Activated naive CD8-positive, alpha-beta T cell (primary cell): Measurements from ENCODE around the gene TMEM150A.
A peak's percentile ranks its signal among the peaks of the same experiment; 100 is the strongest.
"Not testable (repeated sequence)": the region's sequence is repeated elsewhere in the genome, so short reads cannot be mapped to it uniquely, and the experiment has no call there.

Source experiments
- H3K27ac Mint-ChIP-seq: one replicate; pipeline ENCODE4 v1.8.0; 2021; ENCODE audit warnings: mixed read lengths
- H3K27me3 Mint-ChIP-seq: one replicate; pipeline ENCODE4 v1.8.0; 2021; ENCODE audit warnings: mixed read lengths
- H3K36me3 Mint-ChIP-seq: one replicate; pipeline ENCODE4 v1.8.0; 2021; ENCODE audit warnings: mixed read lengths
- H3K4me1 Mint-ChIP-seq: one replicate; pipeline ENCODE4 v1.8.0; 2021; ENCODE audit warnings: low read depth, mixed read lengths
- H3K4me3 Mint-ChIP-seq: one replicate; pipeline ENCODE4 v1.8.0; 2021; ENCODE audit warnings: mild to moderate bottlenecking, mixed read lengths
- H3K9me3 Mint-ChIP-seq: one replicate; pipeline ENCODE4 v1.8.0; 2021; ENCODE audit warnings: low read depth, mixed read lengths

The TMEM150A gene

GRCh38 chr2:85623991-85624390 is 21.5 kb upstream of the TMEM150A start:
- Mint-ChIP-seq H3K27ac (peak overlapping the region; percentile 54), H3K9me3 (no peaks in the 10 kb centered on the region)

GRCh38 chr2:85621338-85621737 is 18.8 kb upstream of the TMEM150A start:
- H3K27ac Mint-ChIP-seq: no peak overlapping the region
- peaks cover 3% of the 10 kb centered on the region for H3K36me3 Mint-ChIP-seq
- no peak overlapping the region for H3K4me3 Mint-ChIP-seq
- peaks cover 21% of the 10 kb centered on the region for H3K4me1 Mint-ChIP-seq
- no peaks in the 10 kb centered on the region for H3K27me3 Mint-ChIP-seq
- H3K9me3 Mint-ChIP-seq: no peaks in the 10 kb centered on the region

More at GRCh38 chr2:85623991-85624390, 21.5 kb upstream of the TMEM150A start:
- no peak overlapping the region for H3K4me3 Mint-ChIP-seq
- peaks cover 3% of the 10 kb centered on the region for H3K36me3 Mint-ChIP-seq
- H3K4me1 Mint-ChIP-seq: peaks cover 21% of the 10 kb centered on the region
- no peaks in the 10 kb centered on the region for H3K27me3 Mint-ChIP-seq

- no peaks in the 10 kb centered on the region for H3K9me3 Mint-ChIP-seq
- H3K27me3 Mint-ChIP-seq: no peaks in the 10 kb centered on the region
- peaks cover 3% of the 10 kb centered on the region for H3K36me3 Mint-ChIP-seq
- no peak overlapping the region for H3K4me3 Mint-ChIP-seq
- no peak overlapping the region for H3K27ac Mint-ChIP-seq
- peaks cover 25% of the 10 kb centered on the region for H3K4me1 Mint-ChIP-seq
Measured at GRCh38 chr2:85619617-85620016, 17.1 kb upstream of the TMEM150A start.

GRCh38 chr2:85617723-85618122 is 15.2 kb upstream of the TMEM150A start:
- peak overlapping the region; percentile 83 for H3K27ac Mint-ChIP-seq
- not testable (repeated sequence) for H3K9me3 Mint-ChIP-seq, H3K27me3 Mint-ChIP-seq, H3K36me3 Mint-ChIP-seq
- H3K4me1 Mint-ChIP-seq: peaks cover 21% of the 10 kb centered on the region
- peak overlapping the region; percentile 95 for H3K4me3 Mint-ChIP-seq

GRCh38 chr2:85615413-85615728 is 12.9 kb upstream of the TMEM150A start:
- no peaks in the 10 kb centered on the region for H3K9me3 Mint-ChIP-seq
- H3K4me3 Mint-ChIP-seq: peak overlapping the region; percentile 23
- no peaks in the 10 kb centered on the region for H3K27me3 Mint-ChIP-seq
- no peak overlapping the region for H3K27ac Mint-ChIP-seq
- H3K36me3 Mint-ChIP-seq: peaks cover under 1% of the 10 kb centered on the region
- H3K4me1 Mint-ChIP-seq: peaks cover 25% of the 10 kb centered on the region

- Mint-ChIP-seq H3K4me3 (peak overlapping the region; percentile 35), H3K4me1 (peaks cover 29% of the 10 kb centered on the region)
- not testable (repeated sequence) for H3K9me3 Mint-ChIP-seq, H3K27ac Mint-ChIP-seq, H3K27me3 Mint-ChIP-seq, H3K36me3 Mint-ChIP-seq
Measured at GRCh38 chr2:85614757-85615156, 12.3 kb upstream of the TMEM150A start.

- Mint-ChIP-seq H3K9me3 (no peaks in the 10 kb centered on the region), H3K4me1 (peaks cover 28% of the 10 kb centered on the region), H3K27ac (peak overlapping the region; percentile 50), H3K36me3 (peaks cover 3% of the 10 kb centered on the region), H3K4me3 (peak overlapping the region; percentile 57), H3K27me3 (no peaks in the 10 kb centered on the region)
Measured at GRCh38 chr2:85613717-85614515, 11.4 kb upstream of the TMEM150A start.

- H3K27me3 Mint-ChIP-seq: no peaks in the 10 kb centered on the region
- peak within 1 kb of the TSS; percentile 90 for H3K27ac Mint-ChIP-seq
- peaks cover 24% of the 10 kb centered on the region for H3K4me1 Mint-ChIP-seq
- peaks cover 6% of the 10 kb centered on the region for H3K36me3 Mint-ChIP-seq
- H3K9me3 Mint-ChIP-seq: no peaks in the 10 kb centered on the region
- H3K4me3 Mint-ChIP-seq: peak within 1 kb of the TSS; percentile 95
Measured at GRCh38 chr2:85611705-85612587, 9.4 kb upstream of the TMEM150A start, which contains the start of gene C2orf68. TSS of gene C2orf68 (minus strand) at chr2:85612066. CDS start at chr2:85611984, 82 bp downstream.

GRCh38 chr2:85611217-85611704 is 8.8 kb upstream of the TMEM150A start:
- Mint-ChIP-seq H3K36me3 (peaks cover 6% of the 10 kb centered on the region), H3K9me3 (no peaks in the 10 kb centered on the region), H3K4me1 (peaks cover 24% of the 10 kb centered on the region)

GRCh38 chr2:85607268-85608215 is 5.0 kb upstream of the TMEM150A start:
- Mint-ChIP-seq H3K4me1 (peaks cover 39% of the 10 kb centered on the region), H3K36me3 (peaks cover 6% of the 10 kb centered on the region), H3K9me3 (no peaks in the 10 kb centered on the region), H3K4me3 (no peak overlapping the region), H3K27me3 (no peaks in the 10 kb centered on the region), H3K27ac (peak overlapping the region; percentile 66)

More at GRCh38 chr2:85611217-85611704, 8.8 kb upstream of the TMEM150A start:
- H3K27ac Mint-ChIP-seq: peak overlapping the region; percentile 90
- H3K27me3 Mint-ChIP-seq: no peaks in the 10 kb centered on the region
- H3K4me3 Mint-ChIP-seq: peak overlapping the region; percentile 95

- Mint-ChIP-seq H3K9me3 (no peaks in the 10 kb centered on the region), H3K4me3 (no peak overlapping the region), H3K4me1 (peaks cover 41% of the 10 kb centered on the region), H3K27me3 (no peaks in the 10 kb centered on the region), H3K36me3 (peaks cover 6% of the 10 kb centered on the region), H3K27ac (peak overlapping the region; percentile 58)
Measured at GRCh38 chr2:85606116-85606455, 3.6 kb upstream of the TMEM150A start.

GRCh38 chr2:85605406-85606115 is 3.1 kb upstream of the TMEM150A start:
- no peak overlapping the region for H3K4me3 Mint-ChIP-seq

GRCh38 chr2:85604568-85605339 is 2.3 kb upstream of the TMEM150A start:
- Mint-ChIP-seq H3K27ac (peak overlapping the region; percentile 16), H3K4me3 (peak overlapping the region; percentile 90), H3K9me3 (no peaks in the 10 kb centered on the region), H3K4me1 (peaks cover 36% of the 10 kb centered on the region), H3K27me3 (no peaks in the 10 kb centered on the region), H3K36me3 (peaks cover 3% of the 10 kb centered on the region)

More at GRCh38 chr2:85605406-85606115, 3.1 kb upstream of the TMEM150A start:
- Mint-ChIP-seq H3K27me3 (no peaks in the 10 kb centered on the region), H3K27ac (peak overlapping the region; percentile 58), H3K9me3 (no peaks in the 10 kb centered on the region), H3K36me3 (peaks cover 6% of the 10 kb centered on the region), H3K4me1 (peaks cover 41% of the 10 kb centered on the region)
